GM23338 (cell line): ENCODE data around the gene CELF4. TPM values are rescaled to one million over a fixed set of nuclear protein-coding genes. Genes with fewer than 3 reads are reported as not detected.
A peak's percentile ranks its signal among the peaks of the same experiment; 100 is the strongest.

Experiments
- ATAC-seq: fragments of 200-7000 bp; cut with Tn5 transposase; 3 replicates; pipeline ENCODE4 v1.9.1; 2020
- DNase-seq: peaks from one replicate; pipeline ENCODE4 v3.0.0-alpha.2; 2015; ENCODE audit warnings: low spot score
- H2AFZ ChIP-seq: fragments of 200-600 bp; sonication (generic); 2 replicates; pipeline ENCODE4 v1.8.0; 2016; ENCODE audit warnings: antibody characterized with exemption, mild to moderate bottlenecking, moderate library complexity
- H3F3A ChIP-seq: fragments of 200-600 bp; sonication (generic); replicated peaks from 2 replicates; pipeline ENCODE4 v1.8.0; 2017; ENCODE audit warnings: antibody characterized with exemption, mixed run types, low read depth
- H3K27ac ChIP-seq: fragments of 200-600 bp; sonication (generic); 2 replicates; pipeline ENCODE4 v1.6.1; 2016; ENCODE audit warnings: low read depth
- H3K27me3 ChIP-seq: fragments of 200-600 bp; sonication (generic); 2 replicates; pipeline ENCODE4 v1.8.0; 2016; ENCODE audit warnings: mild to moderate bottlenecking, mixed run types, moderate library complexity; ENCODE audit not compliant: insufficient read depth
- H3K36me3 ChIP-seq: fragments of 200-600 bp; sonication (generic); 2 replicates; pipeline ENCODE4 v1.8.0; 2016; ENCODE audit warnings: mild to moderate bottlenecking; ENCODE audit not compliant: insufficient read depth
- H3K4me1 ChIP-seq: fragments of 200-600 bp; sonication (generic); 2 replicates; pipeline ENCODE4 v1.8.0; 2016; ENCODE audit warnings: mild to moderate bottlenecking, moderate library complexity; ENCODE audit not compliant: insufficient read depth
- H3K4me2 ChIP-seq: fragments of 200-600 bp; sonication (generic); 2 replicates; pipeline ENCODE4 v1.7.1; 2017; ENCODE audit warnings: mixed run types
- H3K4me3 ChIP-seq: fragments of 200-600 bp; sonication (generic); 2 replicates; pipeline ENCODE4 v1.6.1; 2016; ENCODE audit warnings: mixed run types
- H3K79me2 ChIP-seq: fragments of 200-600 bp; sonication (generic); replicated peaks from 2 replicates; pipeline ENCODE4 v1.8.0; 2017; ENCODE audit warnings: mild to moderate bottlenecking; ENCODE audit not compliant: insufficient read depth
- H3K9me2 ChIP-seq: fragments of 200-600 bp; sonication (generic); 2 replicates; pipeline ENCODE4 v1.8.0; 2017; ENCODE audit not compliant: insufficient read depth
- H4K20me1 ChIP-seq: fragments of 200-600 bp; sonication (generic); replicated peaks from 2 replicates; pipeline ENCODE4 v1.8.0; 2017; ENCODE audit warnings: mild to moderate bottlenecking; ENCODE audit not compliant: insufficient read depth
- H3K27ac Mint-ChIP-seq: 2 replicates; pipeline ENCODE4 v1.8.0; 2020; ENCODE audit warnings: inconsistent platforms, mild to moderate bottlenecking, moderate library complexity, mixed read lengths
- H3K27me3 Mint-ChIP-seq: 3 replicates; pipeline ENCODE4 v1.8.0; 2022; ENCODE audit warnings: low read depth, mild to moderate bottlenecking, moderate library complexity, mixed read lengths, inconsistent platforms; ENCODE audit not compliant: insufficient read depth, poor library complexity
- H3K36me3 Mint-ChIP-seq: 3 replicates; pipeline ENCODE4 v1.8.0; 2021; ENCODE audit warnings: low read depth, mild to moderate bottlenecking, inconsistent platforms, moderate library complexity, mixed read lengths
- H3K4me1 Mint-ChIP-seq: 3 replicates; pipeline ENCODE4 v1.8.0; 2020; ENCODE audit warnings: mild to moderate bottlenecking, inconsistent platforms, mixed read lengths
- H3K4me3 Mint-ChIP-seq: 3 replicates; pipeline ENCODE4 v1.8.0; 2021; ENCODE audit warnings: moderate library complexity, mild to moderate bottlenecking, inconsistent platforms, mixed read lengths
- H3K9me3 Mint-ChIP-seq: 3 replicates; pipeline ENCODE4 v1.8.0; 2020; ENCODE audit warnings: moderate library complexity, mild to moderate bottlenecking, inconsistent platforms, mixed read lengths
- EZH2 ChIP-seq: fragments of 200-600 bp; sonication (generic); IDR thresholded peaks from one replicate; pipeline ENCODE4 v1.8.0; 2017; ENCODE audit warnings: antibody characterized with exemption, mild to moderate bottlenecking, low read depth; ENCODE audit not compliant: unreplicated experiment
- JUNB ChIP-seq: IDR thresholded peaks from one replicate; pipeline ENCODE4 v1.6.1; 2016; ENCODE audit warnings: antibody characterized with exemption; ENCODE audit not compliant: unreplicated experiment
- NANOG ChIP-seq: IDR thresholded peaks from 2 replicates; pipeline ENCODE4 v1.6.1; 2016; ENCODE audit warnings: antibody characterized with exemption, borderline replicate concordance
- POLR2AphosphoS5 ChIP-seq: IDR thresholded peaks from 2 replicates; pipeline ENCODE4 v1.6.1; 2016; ENCODE audit warnings: antibody characterized with exemption, low read depth
- STAT1 ChIP-seq: IDR thresholded peaks from one replicate; pipeline ENCODE4 v1.6.1; 2016; ENCODE audit warnings: antibody characterized with exemption; ENCODE audit not compliant: unreplicated experiment
- ZNF331 ChIP-seq: fragments of 250-450 bp; sonication (Bioruptor Pico); IDR thresholded peaks from 2 replicates; pipeline ENCODE4 v1.5.0; 2020; ENCODE audit warnings: low read depth, mild to moderate bottlenecking, moderate library complexity
- ZNF462 ChIP-seq: fragments of 250-450 bp; sonication (Bioruptor Pico); IDR thresholded peaks from 2 replicates; pipeline ENCODE4 v1.5.0; 2020; ENCODE audit warnings: mild to moderate bottlenecking, moderate library complexity
- polyA plus RNA-seq: library from polyadenylated mRNA; unstranded; fragments of >200 nt; fragmentation: Nextera tagmentation; extraction: Ambion mirVana; gene quantifications from 2 replicates; pipeline ENCODE4 v1.2.1, GENCODE V29; 2016
- total RNA-seq: library from RNA; depleted of rRNA; stranded (reverse); fragments of >200 nt; shearing (Covaris generic); gene quantifications from 2 replicates; pipeline ENCODE4 v1.2.3, GENCODE V29; 2014

CELF4 gene
- total and polyA plus RNA-seq, 2 experiments from 2014 or later: 2.6 to 6.7 TPM

GRCh38 chr18:37538526-37539205, 26.9 kb downstream of the CELF4 start:
- peaks cover 46% of the 10 kb centered on the region for H3K4me1 Mint-ChIP-seq
- Histone ChIP-seq H3K4me1 (peaks cover 30% of the 10 kb centered on the region), H3F3A (peaks cover 2% of the 10 kb centered on the region; the same call in 1 of the 2 replicates), H3K27ac (no peak overlapping the region), H3K9me2 (no peaks in the 10 kb centered on the region), H3K36me3 (no peaks in the 10 kb centered on the region), H2AFZ (peak overlapping the region; percentile 99), H4K20me1 (no peaks in the 10 kb centered on the region), H3K4me2 (peak overlapping the region; percentile 78), H3K27me3 (no peaks in the 10 kb centered on the region), H3K4me3 (peak overlapping the region; percentile 50), H3K79me2 (no peaks in the 10 kb centered on the region)
- H3K36me3 Mint-ChIP-seq: no peaks in the 10 kb centered on the region; the same call in 2 of the 3 replicates
- peaks cover 5% of the 10 kb centered on the region for H3K27me3 Mint-ChIP-seq
- ATAC-seq (peak; percentile 35), DNase-seq (peak; percentile 41)
- peak overlapping the region; percentile 59 for H3K4me3 Mint-ChIP-seq
- TF ChIP-seq STAT1 (no peak), NANOG (no peak), POLR2AphosphoS5 (no peak), ZNF331 (CRISPR knock-in tag) (no peak), EZH2 (no peak), JUNB (no peak), ZNF462 (CRISPR knock-in tag) (no peak)
- no peak overlapping the region for H3K27ac Mint-ChIP-seq
- no peaks in the 10 kb centered on the region for H3K9me3 Mint-ChIP-seq
